Measurements from ENCODE around the gene GPRC5A.

GPRC5A gene

GRCh38 chr12:12936983-12937491 is 45.7 kb downstream of the GPRC5A start:
- no peak for DNase-seq (ENCODE audit: low read depth)
- H3K4me3 ChIP-seq (ENCODE audit: low read depth, low read length), result no peak overlapping the region
- TF ChIP-seq CTCF (IDR thresholded peaks at IDR 0.05; ENCODE audit: insufficient read depth, low read depth, low read length, missing control alignments), result no peak

- H3K4me3 ChIP-seq (ENCODE audit: low read depth, low read length), result no peak overlapping the region
- DNase-seq (ENCODE audit: low read depth), result no peak
- TF ChIP-seq CTCF (IDR thresholded peaks at IDR 0.05; ENCODE audit: insufficient read depth, low read depth, low read length, missing control alignments), result no peak
Measured at GRCh38 chr12:12938541-12938940, 47.2 kb downstream of the GPRC5A start.

- peak; percentile 13 for DNase-seq (ENCODE audit: low read depth)
- H3K4me3 ChIP-seq (ENCODE audit: low read depth, low read length), result no peak overlapping the region
- no peak for TF ChIP-seq CTCF (IDR thresholded peaks at IDR 0.05; ENCODE audit: insufficient read depth, low read depth, low read length, missing control alignments)
Measured at GRCh38 chr12:12939888-12940287, 48.5 kb downstream of the GPRC5A start.

- no peak for TF ChIP-seq CTCF (IDR thresholded peaks at IDR 0.05; ENCODE audit: insufficient read depth, low read depth, low read length, missing control alignments)
- DNase-seq (ENCODE audit: low read depth), result no peak
Measured at GRCh38 chr12:12941450-12942350, 50.3 kb downstream of the GPRC5A start.

GRCh38 chr12:12943586-12944260 is 52.4 kb downstream of the GPRC5A start:
- H3K4me3 ChIP-seq (ENCODE audit: low read depth, low read length), result no peak overlapping the region
- TF ChIP-seq CTCF (IDR thresholded peaks at IDR 0.05; ENCODE audit: insufficient read depth, low read depth, low read length, missing control alignments), result no peak
- no peak for DNase-seq (ENCODE audit: low read depth)

More at GRCh38 chr12:12941450-12942350, 50.3 kb downstream of the GPRC5A start:
- H3K4me3 ChIP-seq (ENCODE audit: low read depth, low read length), result no peak overlapping the region

GRCh38 chr12:12945591-12945990 is 54.2 kb downstream of the GPRC5A start:
- TF ChIP-seq CTCF (IDR thresholded peaks at IDR 0.05; ENCODE audit: insufficient read depth, low read depth, low read length, missing control alignments), result no peak
- DNase-seq (ENCODE audit: low read depth), result no peak
- H3K4me3 ChIP-seq (ENCODE audit: low read depth, low read length), result no peak overlapping the region

Measured in GM12865 (cell line).